GM19099 (cell line): ENCODE measurements around the gene TBRG4.

Experiments used
- POLR2A ChIP-seq: IDR thresholded peaks from 3 replicates; pipeline ENCODE4 v1.6.1; 2011; ENCODE audit warnings: low read depth; ENCODE audit not compliant: insufficient read length; ENCODE audit errors: extremely low read depth

TBRG4 gene

GRCh38 chr7:45052011-45052410, 59.5 kb downstream of the TBRG4 start:
- TF ChIP-seq POLR2A = no peak

- TF ChIP-seq POLR2A = no peak
Measured at GRCh38 chr7:45050198-45050597, 61.3 kb downstream of the TBRG4 start.
